Body of pancreas (tissue), 4 donors: ENCODE results near the gene ADGRL2.

Experiments
- POLR2A ChIP-seq, 3 donors: fragments of 450-650 bp; IDR thresholded peaks; one replicate each; pipeline ENCODE4 v1.6.1; 2016; ENCODE audit warnings: antibody characterized with exemption in 3 of 3, mild to moderate bottlenecking in 2 of 3
- TF ChIP-seq, protein P1 (sequence below), 7 experiments: fragments of 450-650 bp in 4 of 7; fragments of 200-600 bp in 3 of 7; sonication (generic) in 3 of 7; IDR thresholded peaks; one replicate each; pipeline ENCODE4 v1.5.1; 2016 to 2019; ENCODE audit warnings: antibody characterized with exemption in 7 of 7

DNA sequence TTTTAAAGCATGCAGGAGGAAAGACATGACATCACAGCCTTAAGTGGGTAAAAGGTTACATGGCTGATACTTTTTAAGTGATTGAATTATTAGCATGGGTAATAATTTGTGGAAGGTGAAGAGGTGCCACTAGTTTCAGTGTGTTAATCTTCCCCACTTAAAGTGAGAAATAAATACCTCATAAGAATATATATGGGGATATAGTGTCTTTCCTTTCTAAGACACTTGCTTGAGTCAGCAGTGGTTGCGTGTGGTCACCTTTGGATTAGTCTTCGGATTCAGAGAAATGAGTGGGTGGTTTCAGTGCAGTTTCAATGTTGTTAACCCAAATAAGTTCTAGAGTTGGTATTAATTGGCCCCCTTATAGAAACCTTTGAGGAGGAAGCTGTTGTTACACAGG, 94.1 kb downstream of the ADGRL2 start:
- no peak for TF ChIP-seq POLR2A (IDR thresholded peaks at IDR 0.05)
- TF ChIP-seq, protein P1, sequence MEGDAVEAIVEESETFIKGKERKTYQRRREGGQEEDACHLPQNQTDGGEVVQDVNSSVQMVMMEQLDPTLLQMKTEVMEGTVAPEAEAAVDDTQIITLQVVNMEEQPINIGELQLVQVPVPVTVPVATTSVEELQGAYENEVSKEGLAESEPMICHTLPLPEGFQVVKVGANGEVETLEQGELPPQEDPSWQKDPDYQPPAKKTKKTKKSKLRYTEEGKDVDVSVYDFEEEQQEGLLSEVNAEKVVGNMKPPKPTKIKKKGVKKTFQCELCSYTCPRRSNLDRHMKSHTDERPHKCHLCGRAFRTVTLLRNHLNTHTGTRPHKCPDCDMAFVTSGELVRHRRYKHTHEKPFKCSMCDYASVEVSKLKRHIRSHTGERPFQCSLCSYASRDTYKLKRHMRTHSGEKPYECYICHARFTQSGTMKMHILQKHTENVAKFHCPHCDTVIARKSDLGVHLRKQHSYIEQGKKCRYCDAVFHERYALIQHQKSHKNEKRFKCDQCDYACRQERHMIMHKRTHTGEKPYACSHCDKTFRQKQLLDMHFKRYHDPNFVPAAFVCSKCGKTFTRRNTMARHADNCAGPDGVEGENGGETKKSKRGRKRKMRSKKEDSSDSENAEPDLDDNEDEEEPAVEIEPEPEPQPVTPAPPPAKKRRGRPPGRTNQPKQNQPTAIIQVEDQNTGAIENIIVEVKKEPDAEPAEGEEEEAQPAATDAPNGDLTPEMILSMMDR (IDR thresholded peaks at IDR 0.05), result no peak
